ENCODE measurements around the gene NANP. TPM values are rescaled to one million over a fixed set of nuclear protein-coding genes. Genes with fewer than 3 reads are reported as not detected.
A peak's percentile ranks its signal among the peaks of the same experiment; 100 is the strongest.

The NANP gene
- total and polyA plus RNA-seq, 10 donors = 1.2 to 6.1 (median 3.2) TPM

- Histone ChIP-seq H3K9me3 (no peaks in the 10 kb centered on the region), H3K27me3 (replicated peaks in 1 of 7) (no peaks in the 10 kb centered on the region), H3K36me3 (no peaks in the 10 kb centered on the region), H3K27ac (no peak overlapping the region), H3K4me1 (no peaks in the 10 kb centered on the region), H3K4me3 (no peak overlapping the region)
- DNase-seq = no peak
- intact Hi-C loops (cut with DNase I; ENCODE audit: low total_unique reads) = no loop called here
- TF ChIP-seq CTCF (IDR thresholded peaks at IDR 0.05 in 8 of 11, conservative IDR thresholded peaks at IDR 0.05 in 3 of 11) = no peak
- no peak for TF ChIP-seq POLR2A (IDR thresholded peaks at IDR 0.05)
- TF ChIP-seq POLR2AphosphoS5 (IDR thresholded peaks at IDR 0.05) = no peak
- WGBS, 5 donors = 47 to 81% (median 73%) methylated on average over 2 of the region's 2 CpGs
Measured at GRCh38 chr20:25567286-25567685, 56.5 kb downstream of the NANP start.

GRCh38 chr20:25566821-25567220, 57.0 kb downstream of the NANP start:
- no peaks in the 10 kb centered on the region for H3K27me3 ChIP-seq (replicated peaks in 1 of 7)
- H3K27ac ChIP-seq = no peak overlapping the region
- no peak for TF ChIP-seq POLR2A (IDR thresholded peaks at IDR 0.05)
- no peak for TF ChIP-seq CTCF (IDR thresholded peaks at IDR 0.05 in 8 of 11, conservative IDR thresholded peaks at IDR 0.05 in 3 of 11)
- TF ChIP-seq POLR2AphosphoS5 (IDR thresholded peaks at IDR 0.05) = no peak
- no peak overlapping the region for H3K4me3 ChIP-seq
- H3K36me3 ChIP-seq = no peaks in the 10 kb centered on the region
- DNase-seq = no peak
- 78 to 93% (median 82%) methylated on average over 2 of the region's 2 CpGs for WGBS, 5 donors
- H3K9me3 ChIP-seq = no peaks in the 10 kb centered on the region
- intact Hi-C loops (cut with DNase I; ENCODE audit: low total_unique reads) = no loop called here
- no peaks in the 10 kb centered on the region for H3K4me1 ChIP-seq

GRCh38 chr20:25565578-25566157, 58.1 kb downstream of the NANP start:
- WGBS, 5 donors = 76 to 89% (median 86%) methylated on average over 6 of the region's 6 CpGs
- Histone ChIP-seq H3K27ac (peak overlapping the region in 4 of 8 donors; percentile 14 to 53 (median 38)), H3K4me3 (no peak overlapping the region), H3K4me1 (no peaks in the 10 kb centered on the region), H3K9me3 (no peaks in the 10 kb centered on the region), H3K36me3 (no peaks in the 10 kb centered on the region), H3K27me3 (replicated peaks in 1 of 7) (no peaks in the 10 kb centered on the region)
- intact Hi-C loops (cut with DNase I; ENCODE audit: low total_unique reads) = no loop called here
- DNase-seq = no peak
- TF ChIP-seq POLR2AphosphoS5 (IDR thresholded peaks at IDR 0.05) = no peak
- TF ChIP-seq POLR2A (IDR thresholded peaks at IDR 0.05) = no peak
- TF ChIP-seq CTCF (IDR thresholded peaks at IDR 0.05 in 8 of 11, conservative IDR thresholded peaks at IDR 0.05 in 3 of 11) = no peak

- 93 to 99% (median 94%) methylated on average over 6 of the region's 6 CpGs for WGBS, 5 donors
- no peaks in the 10 kb centered on the region for H3K9me3 ChIP-seq
- no peaks in the 10 kb centered on the region for H3K4me1 ChIP-seq
- no peak overlapping the region for H3K27ac ChIP-seq
- no peak overlapping the region for H3K4me3 ChIP-seq
- no peaks in the 10 kb centered on the region for H3K27me3 ChIP-seq (replicated peaks in 1 of 7)
- no peaks in the 10 kb centered on the region for H3K36me3 ChIP-seq
- no peak for TF ChIP-seq POLR2A (IDR thresholded peaks at IDR 0.05)
- DNase-seq = no peak
- intact Hi-C loops (cut with DNase I; ENCODE audit: low total_unique reads) = no loop called here
Measured at GRCh38 chr20:25563876-25564275, 59.9 kb downstream of the NANP start.

GRCh38 chr20:25563362-25563761, 60.5 kb downstream of the NANP start:
- H3K4me3 ChIP-seq = no peak overlapping the region
- intact Hi-C loops (cut with DNase I; ENCODE audit: low total_unique reads) = no loop called here
- H3K9me3 ChIP-seq = no peaks in the 10 kb centered on the region
- TF ChIP-seq POLR2AphosphoS5 (IDR thresholded peaks at IDR 0.05) = no peak
- no peak for TF ChIP-seq POLR2A (IDR thresholded peaks at IDR 0.05)
- TF ChIP-seq CTCF (IDR thresholded peaks at IDR 0.05 in 8 of 11, conservative IDR thresholded peaks at IDR 0.05 in 3 of 11) = no peak
- H3K27ac ChIP-seq = no peak overlapping the region
- H3K36me3 ChIP-seq = no peaks in the 10 kb centered on the region
- no peaks in the 10 kb centered on the region for H3K27me3 ChIP-seq (replicated peaks in 1 of 7)
- DNase-seq = no peak
- H3K4me1 ChIP-seq = no peaks in the 10 kb centered on the region

Measured in spleen (tissue), 11 donors.